K562 (cell line): ENCODE results near the gene REP15.

Experiments used
- MCM7 ChIP-seq, 2 experiments: fragments of 450-650 bp; IDR thresholded peaks; 2 replicates each; pipeline ENCODE4 v1.6.1; 2016 to 2018
- NR2C2 ChIP-seq, 2 experiments: fragments of 200-800 bp in 1 of 2; sonication (Bioruptor generic) in 1 of 2; sonication (generic) in 1 of 2; formaldehyde crosslinking in 1 of 2; IDR thresholded peaks; 2 replicates each; pipeline versions ENCODE4 v1.6.1 to v1.8.0; 2016 to 2022; ENCODE audit warnings: mild to moderate bottlenecking in 1 of 2, missing compliant biosample characterization in 1 of 2, missing genetic modification characterization in 1 of 2, missing genetic modification reagents in 1 of 2
- POLR2A ChIP-seq: fragments of 450-650 bp; conservative IDR thresholded peaks from 2 replicates; pipeline ENCODE4 v1.6.1; 2016
- TAF1 ChIP-seq: IDR thresholded peaks from 2 replicates; pipeline ENCODE4 v1.6.1; 2011; ENCODE audit warnings: mild to moderate bottlenecking, low read length, moderate library complexity; ENCODE audit not compliant: insufficient read depth, control insufficient read depth, severe bottlenecking; ENCODE audit errors: extremely low read depth
- ZC3H4 ChIP-seq: sonication (generic); formaldehyde crosslinking; IDR thresholded peaks from 2 replicates; pipeline ENCODE4 v1.9.0; 2021; ENCODE audit warnings: missing genetic modification reagents, borderline replicate concordance
- ZKSCAN3 ChIP-seq: fragments of 250-450 bp; sonication (Bioruptor Pico); IDR thresholded peaks from 2 replicates; pipeline ENCODE4 v1.4.0; 2020
- ZNF24 ChIP-seq: fragments of 450-650 bp; IDR thresholded peaks from 2 replicates; pipeline ENCODE4 v1.6.1; 2016
- TF ChIP-seq, protein P1 (sequence below), 3 experiments: IDR thresholded peaks in 2 of 3; conservative IDR thresholded peaks in 1 of 3; 2 replicates each; pipeline ENCODE4 v1.5.1; 2011 to 2012; ENCODE audit warnings: low read length in 3 of 3, mild to moderate bottlenecking in 3 of 3, control low read depth in 2 of 3, improper control_type of control experiment in 1 of 3, inconsistent platforms in 1 of 3, low read depth in 1 of 3, mixed read lengths in 1 of 3, moderate library complexity in 1 of 3; ENCODE audit not compliant: insufficient read depth in 2 of 3

DNA sequence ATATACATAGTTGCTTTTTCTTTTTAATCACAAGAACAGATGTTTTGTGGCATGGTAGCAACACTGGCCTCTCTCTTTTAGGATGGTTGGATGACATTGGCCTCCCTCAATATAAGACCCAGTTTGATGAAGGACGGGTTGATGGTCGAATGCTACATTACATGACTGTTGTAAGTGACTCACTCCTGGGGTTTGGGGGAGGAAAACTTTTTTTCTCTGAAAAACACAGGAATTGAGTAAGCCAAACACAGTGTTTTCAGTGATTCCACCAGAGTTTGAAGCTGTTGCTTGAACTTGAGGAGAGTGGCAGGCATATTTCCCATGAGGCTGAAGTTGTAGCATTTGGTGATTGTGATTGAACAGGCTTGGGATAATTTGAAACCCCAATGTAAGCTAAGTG is 13.7 kb upstream of the REP15 start:
- TF ChIP-seq POLR2A = no peak
- TF ChIP-seq, protein P1, sequence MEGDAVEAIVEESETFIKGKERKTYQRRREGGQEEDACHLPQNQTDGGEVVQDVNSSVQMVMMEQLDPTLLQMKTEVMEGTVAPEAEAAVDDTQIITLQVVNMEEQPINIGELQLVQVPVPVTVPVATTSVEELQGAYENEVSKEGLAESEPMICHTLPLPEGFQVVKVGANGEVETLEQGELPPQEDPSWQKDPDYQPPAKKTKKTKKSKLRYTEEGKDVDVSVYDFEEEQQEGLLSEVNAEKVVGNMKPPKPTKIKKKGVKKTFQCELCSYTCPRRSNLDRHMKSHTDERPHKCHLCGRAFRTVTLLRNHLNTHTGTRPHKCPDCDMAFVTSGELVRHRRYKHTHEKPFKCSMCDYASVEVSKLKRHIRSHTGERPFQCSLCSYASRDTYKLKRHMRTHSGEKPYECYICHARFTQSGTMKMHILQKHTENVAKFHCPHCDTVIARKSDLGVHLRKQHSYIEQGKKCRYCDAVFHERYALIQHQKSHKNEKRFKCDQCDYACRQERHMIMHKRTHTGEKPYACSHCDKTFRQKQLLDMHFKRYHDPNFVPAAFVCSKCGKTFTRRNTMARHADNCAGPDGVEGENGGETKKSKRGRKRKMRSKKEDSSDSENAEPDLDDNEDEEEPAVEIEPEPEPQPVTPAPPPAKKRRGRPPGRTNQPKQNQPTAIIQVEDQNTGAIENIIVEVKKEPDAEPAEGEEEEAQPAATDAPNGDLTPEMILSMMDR (IDR thresholded peaks at IDR 0.05 in 2 of 3, conservative IDR thresholded peaks at IDR 0.05 in 1 of 3; ENCODE audit: insufficient read depth in 2 of 3, low read depth in 1 of 3, low read length in 3 of 3) = no peak
- no peak for TF ChIP-seq NR2C2 (CRISPR knock-in tag; IDR thresholded peaks at IDR 0.05)
- TF ChIP-seq NR2C2 (tag; IDR thresholded peaks at IDR 0.05) = no peak
- no peak for TF ChIP-seq ZC3H4
- no peak for TF ChIP-seq ZKSCAN3 (CRISPR knock-in tag)
- no peak for TF ChIP-seq ZNF24
- TF ChIP-seq MCM7 (IDR thresholded peaks at IDR 0.05) = no peak
- TF ChIP-seq TAF1 = no peak
